H1 (cell line): ENCODE measurements around the gene KRTAP12-4. TPM values are rescaled to one million over a fixed set of nuclear protein-coding genes. Genes with fewer than 3 reads are reported as not detected.

ENCODE experiments used
- CTCF ChIA-PET: fragments of 300-600 bp; sonication (Branson Sonifier 250); formaldehyde crosslinking; loops from one replicate; lab custom pipeline; 2021; ENCODE audit not compliant: partially characterized antibody; lab: Charles Lee
- POLR2A ChIA-PET: fragments of 300-600 bp; sonication (Branson Sonifier 250); formaldehyde crosslinking; loops from one replicate; lab custom pipeline; 2021; ENCODE audit warnings: inconsistent platforms; ENCODE audit not compliant: partially characterized antibody; lab: Charles Lee
- DNase-seq, 2 experiments: peaks; one replicate each; pipeline versions ENCODE4 v3.0.0 to v3.0.0-alpha.2; 2010 to 2022; ENCODE audit warnings: low spot score in 2 of 2, low read depth in 1 of 2, mixed read lengths in 1 of 2
- FAIRE-seq: peaks from 2 replicates; lab custom pipeline; 2011; peaks lifted over from hg19 to GRCh38; lab: Jason Lieb, UNC
- H2AFZ ChIP-seq: 2 replicates; pipeline ENCODE4 v1.8.1; 2012; ENCODE audit warnings: low read length, inconsistent platforms
- H2AK5ac ChIP-seq: 2 replicates; pipeline ENCODE4 v1.6.1; 2013; ENCODE audit warnings: low read depth, low read length
- H2BK120ac ChIP-seq: replicated peaks from 2 replicates; pipeline ENCODE3; 2013; ENCODE audit warnings: low read depth, low read length, inconsistent platforms
- H2BK12ac ChIP-seq: 2 replicates; pipeline ENCODE4 v1.6.1; 2013; ENCODE audit warnings: low read depth, low read length
- H2BK15ac ChIP-seq: 2 replicates; pipeline ENCODE4 v1.6.1; 2013; ENCODE audit warnings: low read length
- H2BK20ac ChIP-seq: 2 replicates; pipeline ENCODE4 v1.6.1; 2013; ENCODE audit warnings: low read length
- H2BK5ac ChIP-seq: 2 replicates; pipeline ENCODE4 v1.6.1; 2013; ENCODE audit warnings: low read depth, low read length
- H3K14ac ChIP-seq: 2 replicates; pipeline ENCODE4 v1.6.1; 2013; ENCODE audit warnings: inconsistent platforms; ENCODE audit not compliant: insufficient read length
- H3K18ac ChIP-seq: 2 replicates; pipeline ENCODE4 v1.6.1; 2013; ENCODE audit warnings: low read length; ENCODE audit errors: extremely low read depth
- H3K23ac ChIP-seq: 2 replicates; pipeline ENCODE4 v1.6.1; 2013; ENCODE audit warnings: inconsistent platforms; ENCODE audit not compliant: insufficient read length
- H3K23me2 ChIP-seq: 2 replicates; pipeline ENCODE4 v1.6.1; 2013; ENCODE audit warnings: low read depth, low read length
- H3K27ac ChIP-seq: 2 replicates; pipeline ENCODE4 v1.6.1; 2011; ENCODE audit warnings: low read depth, low read length, inconsistent platforms
- H3K27me3 ChIP-seq, 4 experiments: replicated peaks in 1 of 4; 1 replicate in 1 of 4; 2 replicates in 3 of 4; pipeline versions ENCODE4 v1.6.1 to v1.8.1; 2011 to 2013; ENCODE audit warnings: low read length in 3 of 4, mild to moderate bottlenecking in 3 of 4, inconsistent platforms in 2 of 4, mixed read lengths in 2 of 4, moderate library complexity in 1 of 4; ENCODE audit not compliant: control insufficient read depth in 3 of 4, insufficient read depth in 3 of 4; ENCODE audit errors: extremely low read depth in 1 of 4
- H3K36me3 ChIP-seq, 4 experiments: 2 replicates each; pipeline versions ENCODE4 v1.6.1 to v1.8.1; 2011 to 2013; ENCODE audit warnings: mild to moderate bottlenecking in 4 of 4, low read length in 3 of 4, moderate library complexity in 2 of 4, control low read depth in 1 of 4, inconsistent platforms in 1 of 4; ENCODE audit not compliant: insufficient read depth in 4 of 4, control insufficient read depth in 2 of 4
- H3K4ac ChIP-seq: replicated peaks from 2 replicates; pipeline ENCODE3; 2013; ENCODE audit warnings: low read length, low read depth, mixed read lengths, inconsistent platforms; ENCODE audit not compliant: insufficient read length
- H3K4me1 ChIP-seq, 4 experiments: replicated peaks in 1 of 4; 1 replicate in 1 of 4; 2 replicates in 3 of 4; pipeline versions ENCODE4 v1.6.1 to v1.8.1; 2011 to 2013; ENCODE audit warnings: low read length in 3 of 4, inconsistent platforms in 2 of 4, mixed read lengths in 1 of 4; ENCODE audit not compliant: insufficient read depth in 4 of 4, control insufficient read depth in 3 of 4
- H3K4me2 ChIP-seq, 2 experiments: 2 replicates each; pipeline versions ENCODE4 v1.6.1 to v1.8.1; 2011 to 2013; ENCODE audit warnings: low read depth in 2 of 2, low read length in 2 of 2, control low read depth in 1 of 2, inconsistent platforms in 1 of 2, mild to moderate bottlenecking in 1 of 2; ENCODE audit not compliant: insufficient read depth in 1 of 2
- H3K4me3 ChIP-seq, 4 experiments: fragments of 200-600, 300-600 bp in 1 of 4; sonication (generic), shearing (Covaris generic), sonication (Bioruptor Twin) in 1 of 4; 2 replicates each; pipeline versions ENCODE4 v1.5.1 to v1.8.1; 2011 to 2016; ENCODE audit warnings: low read length in 4 of 4, low read depth in 3 of 4, control low read depth in 2 of 4, inconsistent platforms in 2 of 4, mild to moderate bottlenecking in 2 of 4, mixed read lengths in 1 of 4, moderate library complexity in 1 of 4; ENCODE audit not compliant: insufficient read depth in 2 of 4; ENCODE audit errors: extremely low read depth in 1 of 4
- H3K56ac ChIP-seq: replicated peaks from 2 replicates; pipeline ENCODE3; 2013; ENCODE audit warnings: low read depth, mild to moderate bottlenecking, mixed read lengths, low read length, inconsistent platforms; ENCODE audit not compliant: insufficient read length
- H3K79me1 ChIP-seq: 2 replicates; pipeline ENCODE4 v1.6.1; 2013; ENCODE audit warnings: low read depth, low read length, control low read depth
- H3K79me2 ChIP-seq, 2 experiments: 2 replicates each; pipeline versions ENCODE4 v1.6.1 to v1.8.1; 2012 to 2013; ENCODE audit warnings: low read length in 2 of 2, mild to moderate bottlenecking in 2 of 2, inconsistent platforms in 1 of 2; ENCODE audit not compliant: insufficient read depth in 2 of 2, control insufficient read depth in 1 of 2
- H3K9ac ChIP-seq, 4 experiments: replicated peaks in 1 of 4; 1 replicate in 1 of 4; 2 replicates in 3 of 4; pipeline versions ENCODE4 v1.6.1 to v1.8.1; 2011 to 2013; ENCODE audit warnings: low read depth in 3 of 4, low read length in 3 of 4, control low read depth in 2 of 4, mild to moderate bottlenecking in 2 of 4, moderate library complexity in 2 of 4, inconsistent platforms in 1 of 4; ENCODE audit errors: extremely low read depth in 1 of 4
- H3K9me3 ChIP-seq, 2 experiments: 2 replicates each; pipeline versions ENCODE4 v1.6.1 to v1.8.1; 2012 to 2013; ENCODE audit warnings: mild to moderate bottlenecking in 2 of 2, moderate library complexity in 2 of 2, control low read depth in 1 of 2, inconsistent platforms in 1 of 2, low read depth in 1 of 2, low read length in 1 of 2, mixed read lengths in 1 of 2; ENCODE audit not compliant: insufficient read depth in 2 of 2
- H4K20me1 ChIP-seq, 2 experiments: replicated peaks in 1 of 2; 2 replicates each; pipeline versions ENCODE3 to v1.8.1; 2011 to 2013; ENCODE audit warnings: inconsistent platforms in 2 of 2, low read length in 2 of 2, mild to moderate bottlenecking in 1 of 2; ENCODE audit not compliant: insufficient read depth in 2 of 2, control insufficient read depth in 1 of 2
- H4K5ac ChIP-seq: 2 replicates; pipeline ENCODE4 v1.6.1; 2013; ENCODE audit warnings: low read length, low read depth, mixed read lengths, inconsistent platforms; ENCODE audit not compliant: insufficient read length
- H4K8ac ChIP-seq: 2 replicates; pipeline ENCODE4 v1.8.0; 2013; ENCODE audit warnings: mild to moderate bottlenecking, moderate library complexity, low read length, inconsistent platforms; ENCODE audit not compliant: insufficient read depth; ENCODE audit errors: extremely low read depth
- H4K91ac ChIP-seq: replicated peaks from 2 replicates; pipeline ENCODE3; 2013; ENCODE audit warnings: low read length, mixed read lengths, inconsistent platforms; ENCODE audit not compliant: insufficient read length
- POU5F1 ChIP-seq: IDR thresholded peaks from 2 replicates; pipeline ENCODE4 v1.6.1; 2011; ENCODE audit warnings: low read depth, mild to moderate bottlenecking, low read length, moderate library complexity
- RAD21 ChIP-seq, 2 experiments: IDR thresholded peaks in 1 of 2; conservative IDR thresholded peaks in 1 of 2; 2 replicates each; pipeline ENCODE4 v1.6.1; 2011; ENCODE audit warnings: low read depth in 2 of 2, low read length in 2 of 2, improper control_type of control experiment in 1 of 2, inconsistent platforms in 1 of 2, mild to moderate bottlenecking in 1 of 2, moderate library complexity in 1 of 2
- SAP30 ChIP-seq: fragments of 300-600 bp; sonication (generic); IDR thresholded peaks from 2 replicates; pipeline ENCODE4 v1.7.1; 2012; ENCODE audit warnings: low read length, moderate library complexity, mild to moderate bottlenecking, inconsistent platforms; ENCODE audit not compliant: insufficient read depth, insufficient replicate concordance
- TAF1 ChIP-seq: IDR thresholded peaks from 2 replicates; pipeline ENCODE4 v1.6.1; 2011; ENCODE audit warnings: mild to moderate bottlenecking, low read depth, low read length
- WGBS, 2 experiments: shearing (Covaris generic) in 1 of 2; methylation state at CpG; one replicate each; pipeline versions ENCODE4 v1.1.6 to v1.1.7; 2013 to 2015; ENCODE audit warnings: low lambda C conversion rate in 2 of 2, mixed read lengths in 2 of 2, inconsistent platforms in 1 of 2, low coverage in 1 of 2, missing lambda C conversion rate in 1 of 2; ENCODE audit not compliant: insufficient replicate concordance in 2 of 2, insufficient coverage in 1 of 2, insufficient read length in 1 of 2; ENCODE audit errors: extremely low coverage in 1 of 2, missing lambda C conversion rate in 1 of 2; 5-methylcytosine and 5-hydroxymethylcytosine counted together
- polyA plus RNA-seq, 7 experiments: library from polyadenylated mRNA; depleted of rRNA in 3 of 7; stranded (reverse) in 5 of 7; unstranded in 2 of 7; fragments of >200 nt in 5 of 7; fragments of 200-250 nt in 2 of 7; gene quantifications; 1 replicate in 5 of 7; 2 replicates in 1 of 7; 4 replicates in 1 of 7; pipeline versions ENCODE4 v1.2.1 to v1.2.3, GENCODE V29; 2011 to 2013; ENCODE audit warnings: missing spikeins in 2 of 7, mixed read lengths in 2 of 7
- total RNA-seq: library from RNA; stranded (reverse); fragmentation: NEBNext Ultra II Directional; extraction: Animal tissue kit (Norgen Biotek cat#: 25700); gene quantifications from 2 replicates; pipeline ENCODE4 v1.2.1, GENCODE V29; 2021
- TF ChIP-seq, protein P1 (sequence below), 3 experiments: IDR thresholded peaks; 1 replicate in 2 of 3; 2 replicates in 1 of 3; pipeline versions ENCODE4 v1.5.1 to v1.6.1; 2011; ENCODE audit warnings: low read length in 3 of 3, mild to moderate bottlenecking in 3 of 3, inconsistent platforms in 2 of 3, low read depth in 1 of 3, moderate library complexity in 1 of 3; ENCODE audit not compliant: insufficient read depth in 1 of 3; ENCODE audit errors: control extremely low read depth in 1 of 3

Gene KRTAP12-4
- total and polyA plus RNA-seq, 2 of the 8 experiments (the other 6 are each of a cell fraction or from before 2014, with no cell fraction given): not detected

GRCh38 chr21:44618504-44618903 lies 36.0 kb downstream of the KRTAP12-4 start:
- Histone ChIP-seq H2BK20ac (no peak overlapping the region), H3K79me1 (no peaks in the 10 kb centered on the region; the same call in 1 of the 2 replicates), H4K91ac (no peak overlapping the region), H4K8ac (no peak overlapping the region), H3K56ac (no peak overlapping the region), H3K4me1 (peaks cover 0 to 6% (median 2%) of the 10 kb centered on the region in 4 experiments; a peak in 4 of 7 replicates), H4K20me1 (peaks cover 0 to 1% of the 10 kb centered on the region in 2 experiments), H2AK5ac (no peak overlapping the region), H3K79me2 (no peaks in the 10 kb centered on the region), H3K14ac (no peak overlapping the region), H2BK120ac (no peak overlapping the region), H3K9me3 (peaks cover 7 to 9% of the 10 kb centered on the region in 2 experiments), H2BK15ac (no peak overlapping the region), H2BK12ac (no peak overlapping the region), H3K4ac (no peak overlapping the region), H3K18ac (no peak overlapping the region), H3K4me2 (no peak overlapping the region), H4K5ac (no peak overlapping the region), H3K23ac (no peak overlapping the region), H2AFZ (no peak overlapping the region), H3K36me3 (no peaks in the 10 kb centered on the region), H3K4me3 (no peak overlapping the region), H3K23me2 (no peaks in the 10 kb centered on the region), H3K27ac (no peak overlapping the region), H2BK5ac (no peak overlapping the region), H3K27me3 (no peaks in the 10 kb centered on the region), H3K9ac (no peak overlapping the region)
- WGBS, 2 experiments: 44% methylated on average over 4 of the region's 4 CpGs; no CpG with 5 or more reads in 1 of the 2 experiments
- TF ChIP-seq POU5F1: no peak
- TF ChIP-seq, protein P1, sequence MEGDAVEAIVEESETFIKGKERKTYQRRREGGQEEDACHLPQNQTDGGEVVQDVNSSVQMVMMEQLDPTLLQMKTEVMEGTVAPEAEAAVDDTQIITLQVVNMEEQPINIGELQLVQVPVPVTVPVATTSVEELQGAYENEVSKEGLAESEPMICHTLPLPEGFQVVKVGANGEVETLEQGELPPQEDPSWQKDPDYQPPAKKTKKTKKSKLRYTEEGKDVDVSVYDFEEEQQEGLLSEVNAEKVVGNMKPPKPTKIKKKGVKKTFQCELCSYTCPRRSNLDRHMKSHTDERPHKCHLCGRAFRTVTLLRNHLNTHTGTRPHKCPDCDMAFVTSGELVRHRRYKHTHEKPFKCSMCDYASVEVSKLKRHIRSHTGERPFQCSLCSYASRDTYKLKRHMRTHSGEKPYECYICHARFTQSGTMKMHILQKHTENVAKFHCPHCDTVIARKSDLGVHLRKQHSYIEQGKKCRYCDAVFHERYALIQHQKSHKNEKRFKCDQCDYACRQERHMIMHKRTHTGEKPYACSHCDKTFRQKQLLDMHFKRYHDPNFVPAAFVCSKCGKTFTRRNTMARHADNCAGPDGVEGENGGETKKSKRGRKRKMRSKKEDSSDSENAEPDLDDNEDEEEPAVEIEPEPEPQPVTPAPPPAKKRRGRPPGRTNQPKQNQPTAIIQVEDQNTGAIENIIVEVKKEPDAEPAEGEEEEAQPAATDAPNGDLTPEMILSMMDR (IDR thresholded peaks at IDR 0.05; ENCODE audit: control extremely low read depth in 1 of 3, insufficient read depth in 1 of 3, low read depth in 1 of 3, low read length in 3 of 3): peak; percentile 58 to 69 (median 67)
- no peak for TF ChIP-seq SAP30
- peak; percentile 52 to 62; a peak in 3 of 4 replicates for TF ChIP-seq RAD21 (IDR thresholded peaks at IDR 0.05 in 1 of 2, conservative IDR thresholded peaks at IDR 0.05 in 1 of 2; ENCODE audit: low read depth in 2 of 2, low read length in 2 of 2)
- TF ChIP-seq TAF1: no peak
- FAIRE-seq (no peak), DNase-seq (peak in 1 of 2 experiments; percentile 50)
- ChIA-PET POLR2A (interaction anchor here (1.4 kb wide), 1 partner anchor 16 kb away, joined by 4 read pairs; no protein-coding TSS in a partner anchor), CTCF (interaction anchor here (0.6 to 4.0 kb wide), 27 partner anchors 9 to 183 kb away, joined by 3 to 16 read pairs (median 4); partner anchors contain the start of genes KRTAP10-11, KRTAP10-3, KRTAP10-7 and KRTAP10-9)
